NCI-H748 (cell line): ENCODE results near the gene OPHN1.
"Not testable (repeated sequence)": the region's sequence is repeated elsewhere in the genome, so short reads cannot be mapped to it uniquely, and the experiment has no call there.

Experiments
- DNase-seq: peaks from one replicate; lab custom pipeline; 2025; ENCODE audit not compliant: unreplicated experiment; lab: John Stamatoyannopoulos, UW

The OPHN1 gene

DNA sequence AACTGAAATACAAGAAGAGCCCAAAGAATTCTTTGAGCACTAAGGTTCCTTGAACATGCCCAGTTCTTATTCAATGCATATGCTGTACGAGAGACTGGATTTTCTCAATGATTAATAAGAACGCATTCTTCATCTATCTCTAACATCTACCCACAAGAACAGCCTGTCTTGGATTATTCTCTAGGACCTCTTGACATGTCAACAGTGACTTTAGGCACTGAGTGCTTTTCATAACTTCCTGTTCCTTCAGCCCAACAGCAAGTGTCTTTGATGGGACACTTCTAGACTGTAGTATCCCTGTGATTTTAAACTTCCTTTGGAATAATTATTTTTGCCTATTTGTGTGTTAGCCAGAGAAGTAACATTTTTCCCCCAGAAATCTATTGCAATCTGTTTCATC is 69.3 kb downstream of the OPHN1 start:
- no peak for DNase-seq

- DNase-seq = no peak
Measured at GRCh38 chrX:68358679-68359078, 74.6 kb downstream of the OPHN1 start.

DNA sequence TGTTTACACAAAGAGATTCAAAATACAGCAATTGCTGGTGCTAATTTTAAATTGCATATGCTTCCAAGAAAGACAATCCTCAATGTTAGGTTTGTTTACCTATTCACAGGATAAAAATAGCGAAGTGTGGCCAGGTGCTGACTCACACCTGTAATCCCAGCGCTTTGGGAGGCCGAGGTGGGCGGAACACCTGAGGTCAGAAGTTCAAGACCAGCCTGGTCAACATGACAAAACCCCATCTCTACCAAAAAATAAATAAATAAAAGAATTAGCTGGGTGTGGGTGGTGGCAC is 77.7 kb downstream of the OPHN1 start:
- DNase-seq = no peak

DNA sequence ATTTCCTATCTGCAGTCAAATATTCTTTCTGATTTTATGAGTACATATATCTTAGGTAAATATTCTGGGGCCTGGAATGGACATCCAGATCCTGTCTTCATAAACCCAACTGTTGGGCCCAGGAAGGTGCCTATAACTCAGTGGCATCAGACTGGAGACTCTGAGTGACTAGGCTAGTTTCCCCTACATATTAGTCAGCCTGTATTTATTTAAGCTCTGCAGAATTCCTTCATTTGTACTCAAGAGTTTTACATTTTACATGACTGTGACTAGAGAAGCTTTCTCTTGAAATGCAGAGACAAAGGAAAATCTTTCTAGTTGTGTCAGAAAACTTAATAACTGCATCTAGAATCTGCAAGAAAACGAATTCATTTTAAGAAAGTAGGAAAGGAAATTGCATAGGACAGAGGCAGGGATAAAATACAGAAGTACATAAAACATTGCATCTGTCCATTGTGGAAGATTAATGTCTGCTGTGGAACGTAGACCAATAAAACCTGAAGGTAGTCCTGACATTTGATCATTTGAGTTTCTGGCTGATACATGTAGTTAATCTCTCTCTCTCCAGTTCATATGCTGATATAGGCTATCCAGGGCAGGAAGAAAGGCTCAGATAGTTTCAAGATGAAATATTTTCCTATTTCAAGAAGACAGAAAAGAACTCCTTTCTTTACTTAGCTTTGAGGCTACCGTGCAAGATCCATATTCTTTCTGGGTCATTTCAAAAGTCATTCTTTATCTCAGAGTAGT is 78.2 kb downstream of the OPHN1 start:
- DNase-seq = no peak

GRCh38 chrX:68345025-68345424 is 88.3 kb downstream of the OPHN1 start:
- no peak for DNase-seq

DNA sequence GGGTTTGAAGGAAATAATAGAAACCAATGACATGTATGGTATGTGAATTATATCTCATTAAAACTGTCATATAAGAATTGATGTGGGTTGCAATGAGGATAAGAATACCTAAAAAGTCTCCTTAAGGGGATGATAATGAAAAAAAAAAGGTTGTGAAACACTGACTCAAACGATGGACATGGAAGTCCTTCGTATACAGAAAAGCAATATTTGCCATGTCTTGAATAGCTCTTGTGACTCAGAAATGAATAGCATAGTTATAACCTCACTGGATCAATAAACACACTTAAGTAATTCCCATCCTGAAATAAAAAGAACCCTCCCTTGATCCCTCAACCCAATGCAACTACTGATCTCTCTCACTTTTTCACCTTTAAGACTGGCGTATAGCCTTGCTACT is 89.7 kb downstream of the OPHN1 start:
- DNase-seq = no peak

DNA sequence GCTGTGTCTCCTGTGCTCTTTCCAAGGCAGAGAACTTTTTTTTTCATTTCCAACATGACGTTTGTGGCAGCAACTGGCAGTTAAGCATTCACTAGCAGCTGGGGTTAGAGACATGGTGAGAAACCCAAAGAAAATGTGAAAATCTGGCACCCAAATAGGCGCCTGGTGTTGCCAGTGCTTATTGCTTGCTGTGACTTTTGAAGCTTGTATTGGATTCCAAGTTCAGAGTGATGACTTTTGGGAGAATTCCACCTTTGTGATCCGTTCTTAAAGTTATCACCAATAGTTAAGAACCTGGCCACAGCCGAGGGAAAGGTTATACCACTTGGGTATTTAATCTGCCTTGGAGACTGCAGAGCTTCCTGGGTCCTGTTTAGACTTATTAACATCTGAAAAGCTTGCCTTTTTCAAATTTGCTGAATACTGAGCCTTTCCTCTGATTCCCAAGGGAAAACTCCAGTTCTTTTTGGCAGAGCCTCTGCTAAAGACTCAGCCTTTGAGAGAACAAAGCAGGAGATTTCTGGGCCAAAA is 101.0 kb downstream of the OPHN1 start:
- DNase-seq = no peak

DNA sequence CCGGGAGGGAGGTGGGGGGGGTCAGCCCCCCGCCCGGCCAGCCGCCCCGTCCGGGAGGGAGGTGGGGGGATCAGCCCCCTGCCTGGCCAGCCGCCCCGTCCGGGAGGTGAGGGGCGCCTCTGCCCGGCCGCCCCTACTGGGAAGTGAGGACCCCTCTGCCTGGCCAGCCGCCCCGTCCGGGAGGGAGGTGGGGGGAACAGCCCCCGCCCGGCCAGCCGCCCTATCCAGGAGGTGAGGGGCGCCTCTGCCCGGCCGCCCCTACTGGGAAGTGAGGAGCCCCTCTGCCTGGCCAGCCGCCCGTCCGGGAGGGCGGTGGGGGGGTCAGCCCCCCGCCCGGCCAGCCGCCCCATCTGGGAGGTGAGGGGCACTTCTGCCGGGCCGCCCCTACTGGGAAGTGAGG is 106.5 kb downstream of the OPHN1 start:
- DNase-seq = not testable (repeated sequence)

- DNase-seq = no peak
Measured at GRCh38 chrX:68307769-68308168, 125.5 kb downstream of the OPHN1 start.

GRCh38 chrX:68304602-68305001 is 128.7 kb downstream of the OPHN1 start:
- DNase-seq = no peak

DNA sequence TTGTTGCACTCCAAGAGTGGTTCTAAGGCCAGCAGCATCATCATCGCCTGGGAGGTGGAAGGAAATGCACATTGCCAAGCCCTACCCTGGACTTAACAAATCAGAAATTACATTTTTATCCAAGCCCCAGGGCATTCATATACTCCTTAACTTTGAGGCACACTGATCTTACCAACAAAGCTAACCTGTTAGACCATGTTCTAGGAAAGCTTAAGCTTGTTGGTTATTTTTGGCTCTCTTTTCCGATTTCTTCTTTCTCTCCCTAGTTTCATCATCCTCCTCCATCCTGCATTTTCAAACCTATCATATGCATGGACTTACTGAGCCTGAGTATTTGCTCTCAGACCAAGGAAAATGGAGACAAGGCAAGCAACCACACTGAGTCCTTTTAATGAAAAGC is 133.4 kb downstream of the OPHN1 start:
- DNase-seq = no peak

DNA sequence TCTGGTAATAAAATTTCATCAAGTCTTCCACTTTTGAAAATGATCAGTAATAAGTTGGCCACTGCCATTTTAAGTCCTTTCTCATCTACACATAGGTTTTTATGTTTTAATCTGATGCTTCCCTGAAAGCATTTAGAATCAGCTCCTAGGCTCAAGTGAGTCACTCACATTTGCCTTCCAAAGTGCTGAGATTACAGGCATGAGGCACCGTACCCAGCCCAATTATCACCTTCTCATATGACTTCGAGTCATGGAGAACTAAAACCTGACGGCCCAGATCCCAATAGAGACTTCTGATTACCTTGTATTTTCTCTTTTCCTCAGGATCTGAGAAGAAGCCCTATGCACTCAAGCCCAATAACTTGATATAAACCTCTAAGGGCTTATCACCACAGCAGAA is 140.8 kb downstream of the OPHN1 start:
- no peak for DNase-seq

GRCh38 chrX:68288127-68288526 is 145.2 kb downstream of the OPHN1 start:
- DNase-seq = no peak

DNA sequence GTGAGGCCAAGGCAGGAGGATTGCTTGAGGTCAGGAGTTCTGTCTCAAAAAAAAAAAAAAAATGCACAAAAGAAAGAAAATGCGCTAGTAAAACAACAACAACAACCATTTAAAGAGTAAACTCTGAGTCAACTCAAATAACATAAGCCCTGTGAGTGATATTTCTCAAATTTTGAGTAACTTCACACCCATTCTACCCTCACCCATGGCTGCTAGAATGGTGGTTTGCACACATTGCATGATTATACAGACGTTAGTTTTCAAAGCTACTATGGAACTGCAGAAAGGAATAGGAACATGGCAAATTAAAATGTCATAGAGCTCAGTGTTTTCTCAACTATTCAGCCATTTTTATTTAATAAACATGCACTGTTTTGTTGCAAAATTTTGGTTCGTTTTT is 145.9 kb downstream of the OPHN1 start:
- no peak for DNase-seq

GRCh38 chrX:68286980-68287379 is 146.3 kb downstream of the OPHN1 start:
- no peak for DNase-seq

DNA sequence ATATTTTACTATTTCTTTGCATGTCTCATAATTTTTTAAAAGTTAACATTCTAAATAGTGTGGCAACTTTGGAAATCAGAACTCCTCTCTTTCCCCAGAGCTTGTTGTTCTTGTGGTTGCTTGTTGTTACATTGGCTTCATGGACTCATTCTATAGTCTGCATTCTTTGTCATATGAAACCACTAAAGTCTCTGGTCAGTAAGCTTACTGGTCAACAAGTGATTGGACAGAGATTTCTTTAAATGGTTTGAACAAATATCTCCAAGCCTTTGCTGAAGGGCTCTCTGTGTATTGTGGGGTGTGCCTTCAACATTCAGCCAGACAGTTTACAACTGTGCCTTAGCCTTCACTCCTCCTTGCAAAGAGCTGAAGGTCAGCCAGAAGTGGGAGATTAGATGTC is 147.2 kb downstream of the OPHN1 start:
- no peak for DNase-seq

GRCh38 chrX:68284281-68284904 is 148.9 kb downstream of the OPHN1 start:
- DNase-seq = no peak

DNA sequence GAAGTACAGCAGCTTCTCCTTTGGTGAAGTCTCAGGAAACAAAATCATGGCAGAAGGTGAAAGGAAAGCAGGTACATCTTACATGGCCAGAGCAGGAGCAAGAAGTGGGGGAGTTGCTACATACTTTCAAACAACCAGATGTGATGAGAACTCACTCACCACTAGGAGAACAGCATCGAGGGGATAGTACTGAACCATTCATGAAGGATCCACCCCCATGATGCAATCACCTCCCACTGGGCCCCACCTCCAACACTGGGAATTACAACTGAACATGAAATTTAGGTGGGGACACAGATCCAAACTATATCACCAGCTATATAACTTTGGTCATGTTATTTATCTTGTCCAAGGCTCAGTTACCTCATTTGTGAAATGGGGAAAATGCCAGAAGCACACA is 159.4 kb downstream of the OPHN1 start:
- no peak for DNase-seq

DNA sequence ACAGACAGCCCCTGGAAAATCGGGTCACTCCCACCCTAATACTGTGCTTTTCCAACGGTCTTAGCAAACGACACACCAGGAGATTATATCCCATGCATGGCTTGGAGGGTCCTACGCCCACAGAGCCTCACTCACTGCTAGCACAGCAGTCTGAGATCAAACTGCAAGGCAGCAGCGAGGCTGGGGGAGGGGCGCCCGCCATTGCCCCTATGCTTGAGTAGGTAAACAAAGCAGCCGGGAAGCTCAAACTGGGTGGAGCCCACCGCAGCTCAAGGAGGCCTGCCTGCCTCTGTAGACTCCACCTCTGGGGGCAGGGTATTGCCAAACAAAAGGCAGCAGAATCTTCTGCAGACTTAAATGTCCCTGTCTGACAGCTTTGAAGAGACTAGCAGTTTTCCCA is 168.5 kb downstream of the OPHN1 start:
- DNase-seq = not testable (repeated sequence)

GRCh38 chrX:68261060-68261672 is 172.1 kb downstream of the OPHN1 start:
- DNase-seq = no peak

DNA sequence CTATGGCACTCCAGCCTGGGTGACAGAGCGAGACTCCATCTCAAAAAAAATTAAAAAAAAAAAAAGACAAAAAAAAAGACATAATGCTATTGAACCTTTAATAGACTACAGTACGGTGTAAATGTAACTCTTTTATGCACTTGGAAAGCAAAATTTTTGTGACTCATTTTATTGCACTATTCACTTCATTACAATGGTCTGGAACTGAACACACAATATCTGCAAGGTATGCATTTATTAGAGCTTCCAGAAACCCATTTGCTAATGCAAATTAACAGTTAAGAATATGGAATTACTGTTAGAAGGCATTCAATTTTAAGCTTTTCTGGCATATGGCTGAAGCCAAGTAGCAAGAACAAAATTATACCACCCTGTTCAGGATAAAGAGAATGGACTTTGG is 176.3 kb downstream of the OPHN1 start:
- no peak for DNase-seq
